PC-3 (cell line): ENCODE measurements around the gene EFNA5. TPM values are rescaled to one million over a fixed set of nuclear protein-coding genes. Genes with fewer than 3 reads are reported as not detected.

ENCODE experiments used
- ATAC-seq: fragments of 200-7000 bp; cut with Tn5 transposase; 2 replicates; pipeline ENCODE4 v1.9.1; 2020; ENCODE audit warnings: mild to moderate bottlenecking, moderate library complexity
- BruUV-seq: library from RNA; stranded (reverse); fragments of 400-500 nt; replicated peaks from 2 replicates; lab custom pipeline; 2021; lab: Mats Ljungman, UMichigan
- CTCF ChIA-PET: fragments of 300-600 bp; sonication (Branson Sonifier 250); formaldehyde crosslinking; loops from one replicate; lab custom pipeline; 2022; ENCODE audit warnings: antibody characterized with exemption; lab: Charles Lee
- POLR2A ChIA-PET: fragments of 300-600 bp; sonication (Branson Sonifier 250); formaldehyde crosslinking; loops from one replicate; lab custom pipeline; 2022; ENCODE audit warnings: antibody characterized with exemption; ENCODE audit not compliant: unreplicated experiment; lab: Charles Lee
- DNase-seq: peaks from one replicate; pipeline ENCODE4 v3.0.0-alpha.2; 2015
- H2AFZ ChIP-seq: fragments of 300-600 bp; sonication (generic); 2 replicates; pipeline ENCODE4 v1.6.0; 2016; ENCODE audit warnings: antibody characterized with exemption, low read length
- H3F3A ChIP-seq: fragments of 300-600 bp; sonication (generic); one replicate; pipeline ENCODE4 v1.6.0; 2017; ENCODE audit warnings: antibody characterized with exemption, low read length, control low read depth, mild to moderate bottlenecking; ENCODE audit not compliant: unreplicated experiment
- H3K27ac ChIP-seq: fragments of 300-600 bp; sonication (generic); 2 replicates; pipeline ENCODE4 v1.5.1; 2016; ENCODE audit warnings: mild to moderate bottlenecking, low read length
- H3K27me3 ChIP-seq: fragments of 300-600 bp; sonication (generic); 2 replicates; pipeline ENCODE4 v1.6.1; 2016; ENCODE audit warnings: low read length, mixed read lengths
- H3K36me3 ChIP-seq: fragments of 300-600 bp; sonication (generic); 2 replicates; pipeline ENCODE4 v1.6.1; 2016; ENCODE audit warnings: low read depth, mixed run types, low read length, mixed read lengths
- H3K4me1 ChIP-seq: fragments of 300-600 bp; sonication (generic); 2 replicates; pipeline ENCODE4 v1.5.1; 2016; ENCODE audit warnings: low read length; ENCODE audit not compliant: insufficient read depth
- H3K4me2 ChIP-seq: fragments of 300-600 bp; sonication (generic); 2 replicates; pipeline ENCODE4 v1.6.0; 2016; ENCODE audit warnings: low read length
- H3K4me3 ChIP-seq: fragments of 300-600 bp; sonication (generic); 2 replicates; pipeline ENCODE4 v1.5.1; 2016; ENCODE audit warnings: mild to moderate bottlenecking, low read length, mixed read lengths
- H3K79me2 ChIP-seq: fragments of 300-600 bp; sonication (generic); 2 replicates; pipeline ENCODE4 v1.6.1; 2017; ENCODE audit warnings: low read length, mixed read lengths
- H3K9ac ChIP-seq: fragments of 300-600 bp; sonication (generic); 2 replicates; pipeline ENCODE4 v1.6.0; 2016; ENCODE audit warnings: mild to moderate bottlenecking, low read length
- H3K9me2 ChIP-seq: fragments of 300-600 bp; sonication (generic); replicated peaks from 2 replicates; pipeline ENCODE4 v1.6.1; 2016; ENCODE audit warnings: mixed run types, low read length, mixed read lengths
- H3K9me3 ChIP-seq: fragments of 300-600 bp; sonication (generic); 2 replicates; pipeline ENCODE4 v1.6.1; 2016; ENCODE audit warnings: low read length, mixed read lengths
- H4K20me1 ChIP-seq: fragments of 300-600 bp; sonication (generic); 2 replicates; pipeline ENCODE4 v1.6.1; 2016; ENCODE audit warnings: low read length, mixed read lengths
- CTCF ChIP-seq: fragments of 300-600 bp; sonication (generic); conservative IDR thresholded peaks from 2 replicates; pipeline ENCODE4 v1.5.1; 2017; ENCODE audit warnings: antibody characterized with exemption, low read depth, mild to moderate bottlenecking, low read length
- EZH2 ChIP-seq: fragments of 300-600 bp; sonication (generic); IDR thresholded peaks from one replicate; pipeline ENCODE4 v1.6.1; 2017; ENCODE audit warnings: antibody characterized with exemption, mild to moderate bottlenecking, low read length; ENCODE audit not compliant: unreplicated experiment
- EZH2phosphoT487 ChIP-seq: fragments of 300-600 bp; sonication (generic); IDR thresholded peaks from 2 replicates; pipeline ENCODE4 v1.6.1; 2018; ENCODE audit warnings: mild to moderate bottlenecking, antibody characterized with exemption, low read length, borderline replicate concordance
- intact Hi-C: fragments of 100-400 bp; cut with micrococcal nuclease; formaldehyde crosslinking; loops from 2 replicates; pipeline ENCODE4 v1.9.0; 2023
- total RNA-seq: library from RNA; depleted of rRNA; stranded (reverse); fragments of >200 nt; gene quantifications from 2 replicates; pipeline ENCODE4 v1.2.3, GENCODE V29; 2014

EFNA5 gene
- total RNA-seq, 1 experiment from 2014 or later, result 5.4 TPM

- Histone ChIP-seq H3F3A (no peaks in the 10 kb centered on the region), H3K9ac (no peak overlapping the region), H3K79me2 (peaks cover 23% of the 10 kb centered on the region), H3K4me1 (peaks cover 38% of the 10 kb centered on the region), H3K9me3 (no peaks in the 10 kb centered on the region), H3K27me3 (no peaks in the 10 kb centered on the region), H3K27ac (no peak overlapping the region), H3K9me2 (no peaks in the 10 kb centered on the region), H3K4me2 (no peak overlapping the region), H4K20me1 (no peaks in the 10 kb centered on the region), H3K4me3 (no peak overlapping the region), H2AFZ (no peak overlapping the region), H3K36me3 (no peaks in the 10 kb centered on the region)
- no peak for TF ChIP-seq EZH2
- ChIA-PET POLR2A (no interaction called here), CTCF (no interaction called here)
- no TSS peak for BruUV-seq
- intact Hi-C loops, result no loop called here
- no peak for ATAC-seq
- peak; percentile 31 for DNase-seq
Observed at GRCh38 chr5:107517185-107518033, 153.3 kb downstream of the EFNA5 start.

- DNase-seq (no peak), ATAC-seq (no peak)
- H3K36me3 ChIP-seq, result no peaks in the 10 kb centered on the region
- no peak overlapping the region for H2AFZ ChIP-seq
- H3K79me2 ChIP-seq, result peaks cover 15% of the 10 kb centered on the region
- no peaks in the 10 kb centered on the region for H3K9me3 ChIP-seq
- intact Hi-C loops, result no loop called here
- H3K9me2 ChIP-seq, result no peaks in the 10 kb centered on the region
- H3F3A ChIP-seq, result no peaks in the 10 kb centered on the region
- CTCF ChIA-PET, result no interaction called here
- TF ChIP-seq EZH2 (no peak), EZH2phosphoT487 (no peak), CTCF (no peak)
- H3K27me3 ChIP-seq, result no peaks in the 10 kb centered on the region
- no peak overlapping the region for H3K9ac ChIP-seq
- no TSS peak for BruUV-seq
- H3K4me1 ChIP-seq, result peaks cover 38% of the 10 kb centered on the region
- no peak overlapping the region for H3K4me2 ChIP-seq
- POLR2A ChIA-PET, result no interaction called here
- H3K4me3 ChIP-seq, result no peak overlapping the region
- no peak overlapping the region for H3K27ac ChIP-seq
- H4K20me1 ChIP-seq, result no peaks in the 10 kb centered on the region
Observed at GRCh38 chr5:107516452-107517184, 154.1 kb downstream of the EFNA5 start.

GRCh38 chr5:107515521-107516080 lies 155.1 kb downstream of the EFNA5 start:
- H3K9me2 ChIP-seq, result no peaks in the 10 kb centered on the region
- no peaks in the 10 kb centered on the region for H3F3A ChIP-seq
- H3K27me3 ChIP-seq, result no peaks in the 10 kb centered on the region
- ChIA-PET CTCF (no interaction called here), POLR2A (no interaction called here)
- intact Hi-C loops, result no loop called here
- no peak for ATAC-seq
- H3K9ac ChIP-seq, result no peak overlapping the region
- no peaks in the 10 kb centered on the region for H4K20me1 ChIP-seq
- no peaks in the 10 kb centered on the region for H3K9me3 ChIP-seq
- no TSS peak for BruUV-seq
- no peak overlapping the region for H2AFZ ChIP-seq
- no peak overlapping the region for H3K4me3 ChIP-seq
- no peaks in the 10 kb centered on the region for H3K36me3 ChIP-seq
- no peak for DNase-seq
- H3K79me2 ChIP-seq, result peaks cover 15% of the 10 kb centered on the region
- no peak overlapping the region for H3K4me2 ChIP-seq
- no peak overlapping the region for H3K27ac ChIP-seq
- peaks cover 34% of the 10 kb centered on the region for H3K4me1 ChIP-seq
- TF ChIP-seq EZH2, result no peak
- TF ChIP-seq CTCF, result no peak
- TF ChIP-seq EZH2phosphoT487, result no peak
